ENCODE data around the gene ITGB2.

ITGB2 gene

GRCh38 chr21:44842721-44843445, 77.8 kb downstream of the ITGB2 start:
- H3K36me3 Mint-ChIP-seq: no peaks in the 10 kb centered on the region
- H3K4me1 Mint-ChIP-seq: peaks cover 23% of the 10 kb centered on the region

DNA sequence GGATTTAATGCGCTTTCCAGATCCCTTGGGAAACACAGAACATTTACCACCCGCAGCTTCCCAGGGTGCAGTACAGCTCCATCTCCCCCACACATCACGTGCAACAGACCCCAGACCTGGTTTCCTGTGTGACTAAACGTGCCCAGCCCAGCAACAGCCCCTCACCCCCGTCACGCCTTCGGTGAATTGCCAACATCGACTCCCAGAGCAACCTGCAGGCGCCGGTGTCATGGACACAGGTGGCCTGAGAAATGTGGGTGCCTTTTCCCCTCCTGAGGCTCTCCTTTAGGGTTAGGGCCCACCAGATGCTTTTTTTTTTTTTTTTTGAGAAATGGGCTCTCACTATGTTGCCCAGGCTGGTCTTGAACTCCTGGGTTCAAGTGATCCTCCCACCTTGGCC, 78.6 kb downstream of the ITGB2 start:
- Mint-ChIP-seq H3K9me3 (no peaks in the 10 kb centered on the region), H3K27ac (no peak overlapping the region), H3K4me1 (peaks cover 28% of the 10 kb centered on the region), H3K4me3 (no peak overlapping the region), H3K27me3 (peaks cover 82% of the 10 kb centered on the region), H3K36me3 (no peaks in the 10 kb centered on the region)
- ATAC-seq: no peak

More at GRCh38 chr21:44842721-44843445, 77.8 kb downstream of the ITGB2 start:
- H3K27ac Mint-ChIP-seq: no peak overlapping the region
- no peak for ATAC-seq
- H3K27me3 Mint-ChIP-seq: peaks cover 74% of the 10 kb centered on the region
- H3K9me3 Mint-ChIP-seq: no peaks in the 10 kb centered on the region
- no peak overlapping the region for H3K4me3 Mint-ChIP-seq

- Mint-ChIP-seq H3K4me3 (no peak overlapping the region), H3K9me3 (no peaks in the 10 kb centered on the region), H3K27ac (no peak overlapping the region), H3K4me1 (peaks cover 17% of the 10 kb centered on the region), H3K36me3 (no peaks in the 10 kb centered on the region), H3K27me3 (peaks cover 85% of the 10 kb centered on the region)
- no peak for ATAC-seq
Measured at GRCh38 chr21:44840771-44841170, 79.9 kb downstream of the ITGB2 start.

- Mint-ChIP-seq H3K4me1 (peaks cover 12% of the 10 kb centered on the region), H3K36me3 (no peaks in the 10 kb centered on the region), H3K27me3 (peaks cover 68% of the 10 kb centered on the region), H3K9me3 (no peaks in the 10 kb centered on the region), H3K4me3 (no peak overlapping the region), H3K27ac (no peak overlapping the region)
- no peak for ATAC-seq
Measured at GRCh38 chr21:44838951-44839350, 81.7 kb downstream of the ITGB2 start.

DNA sequence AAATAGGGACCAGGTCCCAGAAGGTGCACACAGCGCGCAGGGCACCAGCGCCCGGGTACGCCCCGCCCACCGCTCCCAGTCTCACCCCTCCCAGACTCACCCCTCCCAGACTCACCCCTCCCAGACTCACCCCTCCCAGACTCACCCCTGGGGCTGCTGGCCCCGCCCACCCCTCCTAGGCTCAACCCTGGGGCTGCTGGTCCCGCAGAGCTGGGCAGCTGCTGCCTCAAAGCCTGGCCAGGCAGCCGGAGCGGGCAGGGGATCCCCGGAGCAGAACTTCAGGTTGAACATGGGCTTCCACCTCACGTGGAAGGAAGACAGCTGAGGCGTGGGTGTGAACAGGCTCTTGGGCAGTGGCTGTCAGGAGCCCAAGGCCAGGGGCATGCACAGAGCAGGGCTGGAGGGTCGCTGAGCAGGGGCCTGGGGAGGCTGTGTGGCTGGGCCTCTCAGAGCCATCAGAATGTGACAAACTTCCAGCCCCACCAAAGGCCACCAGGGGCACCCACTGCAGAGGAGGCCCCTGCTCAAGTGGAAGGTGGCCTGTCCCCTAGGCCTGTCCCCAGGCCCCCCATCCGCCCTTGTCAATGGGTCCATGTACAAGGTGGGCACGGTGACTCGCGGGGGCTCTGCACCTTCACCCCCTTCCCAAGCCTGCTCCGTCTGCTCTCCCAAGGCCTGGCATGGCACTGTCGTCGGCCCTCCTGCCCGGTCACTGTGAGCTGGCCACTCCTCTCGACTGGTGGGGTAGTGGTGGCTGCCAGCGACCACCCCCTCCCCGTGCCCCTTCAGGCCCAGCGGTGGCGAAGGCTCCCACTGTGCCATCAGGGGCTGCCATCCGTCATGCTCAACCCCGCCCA, 82.4 kb downstream of the ITGB2 start:
- Mint-ChIP-seq H3K36me3 (no peaks in the 10 kb centered on the region), H3K27ac (no peak overlapping the region), H3K4me3 (no peak overlapping the region), H3K4me1 (peaks cover 12% of the 10 kb centered on the region), H3K9me3 (no peaks in the 10 kb centered on the region), H3K27me3 (peaks cover 61% of the 10 kb centered on the region)
- ATAC-seq: peak; percentile 28

- Mint-ChIP-seq H3K9me3 (no peaks in the 10 kb centered on the region), H3K27ac (no peak overlapping the region), H3K4me1 (peaks cover 12% of the 10 kb centered on the region), H3K4me3 (no peak overlapping the region), H3K27me3 (peaks cover 54% of the 10 kb centered on the region), H3K36me3 (no peaks in the 10 kb centered on the region)
- ATAC-seq: peak; percentile 18
Measured at GRCh38 chr21:44837537-44837936, 83.2 kb downstream of the ITGB2 start.

DNA sequence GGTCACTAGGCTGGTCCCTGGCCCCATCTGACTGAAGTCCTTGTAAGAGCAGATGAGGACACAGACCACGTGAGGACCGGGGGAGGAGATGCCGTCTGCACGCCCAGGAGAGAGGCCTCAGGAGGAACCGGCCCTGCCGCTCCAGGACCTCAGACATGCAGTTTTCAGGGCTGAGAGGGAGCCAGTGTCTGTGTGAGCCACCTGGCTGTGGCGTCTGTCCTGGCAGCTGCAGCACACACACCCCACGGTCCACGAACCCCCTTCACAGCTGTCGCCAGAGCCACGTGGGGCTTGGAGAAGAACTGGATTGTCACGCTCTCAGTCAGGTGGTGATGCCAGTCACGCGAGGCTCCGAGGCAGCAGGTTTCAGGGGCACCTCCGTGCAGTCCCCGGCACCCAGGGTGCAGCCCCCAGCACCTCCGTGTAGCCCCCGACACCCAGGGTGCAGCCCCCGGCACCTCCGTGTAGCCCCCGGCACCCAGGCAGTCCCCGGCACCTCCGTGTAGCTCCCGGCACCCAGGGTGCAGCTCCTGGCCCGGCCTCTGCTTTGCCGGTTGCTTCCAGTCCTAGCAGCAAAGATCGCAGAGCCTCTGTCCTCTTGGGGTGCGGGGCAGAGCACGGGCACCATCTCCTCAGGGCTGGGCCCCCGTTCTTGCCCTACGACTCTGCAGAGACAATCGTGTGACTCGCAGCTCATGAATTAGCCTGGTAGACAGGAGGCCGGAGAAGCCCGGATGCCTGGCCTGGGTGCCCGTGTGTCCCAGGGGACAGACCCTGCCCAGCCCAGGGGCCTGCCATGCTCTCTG, 83.8 kb downstream of the ITGB2 start:
- Mint-ChIP-seq H3K9me3 (no peaks in the 10 kb centered on the region), H3K36me3 (no peaks in the 10 kb centered on the region), H3K4me1 (peaks cover 12% of the 10 kb centered on the region), H3K4me3 (no peak overlapping the region), H3K27ac (no peak overlapping the region), H3K27me3 (peaks cover 47% of the 10 kb centered on the region)
- peak; percentile 17 for ATAC-seq

DNA sequence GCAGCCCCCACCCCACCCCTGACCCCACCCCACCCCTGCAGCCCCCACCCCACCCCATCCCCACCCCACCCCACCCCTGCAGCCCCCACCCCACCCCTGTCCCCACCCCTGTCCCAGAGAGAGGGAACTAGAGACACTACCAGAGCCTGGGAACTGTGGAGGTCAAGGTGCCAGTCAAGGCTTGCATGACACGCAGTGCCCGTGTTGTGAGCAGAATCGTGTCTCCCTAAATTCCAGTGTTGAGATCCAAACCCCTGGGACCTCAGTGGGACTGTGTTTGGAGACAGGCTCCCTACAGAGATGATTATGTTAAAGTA, 84.4 kb downstream of the ITGB2 start:
- Mint-ChIP-seq H3K4me3 (no peak overlapping the region), H3K9me3 (no peaks in the 10 kb centered on the region), H3K27ac (no peak overlapping the region), H3K27me3 (peaks cover 42% of the 10 kb centered on the region), H3K36me3 (no peaks in the 10 kb centered on the region), H3K4me1 (peaks cover 15% of the 10 kb centered on the region)
- peak; percentile 16 for ATAC-seq
